Type B pancreatic cell (in vitro differentiated cells): ENCODE data around the gene ELMOD1. TPM values are rescaled to one million over a fixed set of nuclear protein-coding genes. Genes with fewer than 3 reads are reported as not detected.
A peak's percentile ranks its signal among the peaks of the same experiment; 100 is the strongest.

ENCODE experiments used
- DNase-seq: peaks from one replicate; pipeline ENCODE4 v3.0.0; 2021; ENCODE audit warnings: mixed read lengths; ENCODE audit not compliant: unreplicated experiment; ENCODE audit errors: extremely low spot score
- H3K27ac Mint-ChIP-seq: 2 replicates; pipeline ENCODE4 v1.8.0; 2021; ENCODE audit warnings: mild to moderate bottlenecking, mixed read lengths
- H3K27me3 Mint-ChIP-seq: 2 replicates; pipeline ENCODE4 v1.8.0; 2021; ENCODE audit warnings: mixed read lengths
- H3K36me3 Mint-ChIP-seq: 2 replicates; pipeline ENCODE4 v1.8.0; 2021; ENCODE audit warnings: mixed read lengths
- H3K4me1 Mint-ChIP-seq: one replicate; pipeline ENCODE4 v1.8.0; 2021; ENCODE audit warnings: mixed read lengths; ENCODE audit not compliant: unreplicated experiment
- H3K4me3 Mint-ChIP-seq: 2 replicates; pipeline ENCODE4 v1.8.0; 2021; ENCODE audit warnings: mild to moderate bottlenecking, mixed read lengths
- H3K9me3 Mint-ChIP-seq: 2 replicates; pipeline ENCODE4 v1.8.0; 2021; ENCODE audit warnings: mixed read lengths
- long read RNA-seq: library from polyadenylated mRNA; unstranded; transcript quantifications from one replicate; pipeline ENCODE4 v2.0.0, GENCODE V29; 2020
- total RNA-seq: library from RNA; stranded (reverse); gene quantifications from 2 replicates; pipeline ENCODE4 v1.2.1, GENCODE V29; 2021; ENCODE audit warnings: low replicate concordance
- TF ChIP-seq, protein P1 (sequence below): fragments of 200-600 bp; sonication (generic); conservative IDR thresholded peaks from 2 replicates; pipeline ENCODE4 v1.5.0; 2021; ENCODE audit warnings: antibody characterized with exemption, mild to moderate bottlenecking

Gene ELMOD1
- 4.0 and 7.6 TPM in 2 replicates for total RNA-seq
- long read RNA-seq, partial matches to known transcripts, result 0 of 6 reads
- long read RNA-seq, other reads (novel, unspliced or antisense), result 3 of 6 reads

- Mint-ChIP-seq H3K4me3 (peak within 1 kb of the TSS; percentile 93), H3K9me3 (no peaks in the 10 kb centered on the region), H3K27me3 (peaks cover 94% of the 10 kb centered on the region), H3K36me3 (peaks cover 4% of the 10 kb centered on the region), H3K27ac (peak within 1 kb of the TSS; percentile 54), H3K4me1 (peaks cover 23% of the 10 kb centered on the region)
- DNase-seq, result peak; percentile 74
- TF ChIP-seq, protein P1, sequence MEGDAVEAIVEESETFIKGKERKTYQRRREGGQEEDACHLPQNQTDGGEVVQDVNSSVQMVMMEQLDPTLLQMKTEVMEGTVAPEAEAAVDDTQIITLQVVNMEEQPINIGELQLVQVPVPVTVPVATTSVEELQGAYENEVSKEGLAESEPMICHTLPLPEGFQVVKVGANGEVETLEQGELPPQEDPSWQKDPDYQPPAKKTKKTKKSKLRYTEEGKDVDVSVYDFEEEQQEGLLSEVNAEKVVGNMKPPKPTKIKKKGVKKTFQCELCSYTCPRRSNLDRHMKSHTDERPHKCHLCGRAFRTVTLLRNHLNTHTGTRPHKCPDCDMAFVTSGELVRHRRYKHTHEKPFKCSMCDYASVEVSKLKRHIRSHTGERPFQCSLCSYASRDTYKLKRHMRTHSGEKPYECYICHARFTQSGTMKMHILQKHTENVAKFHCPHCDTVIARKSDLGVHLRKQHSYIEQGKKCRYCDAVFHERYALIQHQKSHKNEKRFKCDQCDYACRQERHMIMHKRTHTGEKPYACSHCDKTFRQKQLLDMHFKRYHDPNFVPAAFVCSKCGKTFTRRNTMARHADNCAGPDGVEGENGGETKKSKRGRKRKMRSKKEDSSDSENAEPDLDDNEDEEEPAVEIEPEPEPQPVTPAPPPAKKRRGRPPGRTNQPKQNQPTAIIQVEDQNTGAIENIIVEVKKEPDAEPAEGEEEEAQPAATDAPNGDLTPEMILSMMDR, result peak; percentile 47
Measured at GRCh38 chr11:107590460-107591377, at the start of gene ELMOD1. Gene ELMOD1, plus strand, starts transcription at chr11:107591147. Its CDS starts 27,043 bp downstream, at chr11:107618190.

- Mint-ChIP-seq H3K4me1 (no peaks in the 10 kb centered on the region), H3K4me3 (no peak overlapping the region), H3K9me3 (no peaks in the 10 kb centered on the region), H3K27me3 (no peaks in the 10 kb centered on the region), H3K27ac (no peak overlapping the region), H3K36me3 (no peaks in the 10 kb centered on the region)
- DNase-seq, result no peak
- TF ChIP-seq, protein P1, result no peak
Measured at GRCh38 chr11:107545101-107545514, 45.8 kb upstream of the ELMOD1 start.

DNA sequence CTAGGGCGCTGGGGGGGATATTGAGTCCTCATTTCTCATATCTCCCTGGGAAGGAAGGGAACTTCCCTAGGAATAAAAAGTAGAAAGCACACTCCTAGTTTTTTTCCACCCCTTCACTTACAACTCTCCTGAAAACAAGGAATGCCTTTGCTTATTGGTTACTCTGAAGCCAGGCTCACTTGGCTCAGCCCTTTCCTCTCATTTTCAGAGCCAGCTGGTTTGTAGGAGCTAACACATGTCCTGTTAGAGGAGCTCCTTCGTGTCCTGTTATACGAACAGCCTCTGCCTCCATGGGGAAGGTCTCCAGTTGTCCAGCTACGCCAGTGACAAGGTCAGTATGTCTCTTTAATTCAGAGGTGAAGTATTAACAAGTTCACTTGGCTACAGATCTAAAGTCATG is 43.0 kb upstream of the ELMOD1 start:
- Mint-ChIP-seq H3K4me3 (no peak overlapping the region), H3K4me1 (no peaks in the 10 kb centered on the region), H3K27ac (no peak overlapping the region), H3K9me3 (no peaks in the 10 kb centered on the region), H3K36me3 (no peaks in the 10 kb centered on the region), H3K27me3 (no peaks in the 10 kb centered on the region)
- DNase-seq, result no peak
- TF ChIP-seq, protein P1, result no peak

- H3K27me3 Mint-ChIP-seq, result no peaks in the 10 kb centered on the region
- DNase-seq, result no peak
- TF ChIP-seq, protein P1, result peak; percentile 90
- no peaks in the 10 kb centered on the region for H3K9me3 Mint-ChIP-seq
- H3K4me3 Mint-ChIP-seq, result no peak overlapping the region
- no peak overlapping the region for H3K27ac Mint-ChIP-seq
- peaks cover 3% of the 10 kb centered on the region for H3K36me3 Mint-ChIP-seq
- H3K4me1 Mint-ChIP-seq, result no peaks in the 10 kb centered on the region
Measured at GRCh38 chr11:107549253-107549953, 41.5 kb upstream of the ELMOD1 start.

DNA sequence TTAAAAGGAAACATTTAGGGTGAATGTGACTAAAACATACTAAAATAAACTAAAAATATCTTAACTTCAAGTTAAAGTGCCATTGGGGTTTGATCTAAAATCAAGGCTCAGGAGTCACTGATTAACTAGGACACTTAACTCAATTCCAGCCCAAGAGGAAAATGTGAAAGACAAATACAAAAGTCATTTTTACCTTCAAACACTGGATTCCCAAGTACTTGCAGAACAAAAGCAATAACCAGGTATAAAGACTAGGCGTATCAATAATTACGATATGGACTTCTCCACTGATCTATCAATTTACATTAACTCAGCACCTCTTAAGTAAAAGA is 41.0 kb upstream of the ELMOD1 start:
- no peaks in the 10 kb centered on the region for H3K9me3 Mint-ChIP-seq
- H3K36me3 Mint-ChIP-seq, result peaks cover 3% of the 10 kb centered on the region
- no peak overlapping the region for H3K4me3 Mint-ChIP-seq
- H3K27ac Mint-ChIP-seq, result no peak overlapping the region
- DNase-seq, result no peak
- no peaks in the 10 kb centered on the region for H3K4me1 Mint-ChIP-seq
- H3K27me3 Mint-ChIP-seq, result no peaks in the 10 kb centered on the region
- TF ChIP-seq, protein P1, result no peak
